Measurements from ENCODE around the gene AKAP12.

GRCh38 chr6:151248295-151248694 is 8.5 kb downstream of the AKAP12 start:
- TF ChIP-seq MAX (CRISPR knock-in tag; IDR thresholded peaks at IDR 0.05) (no peak), USF2 (CRISPR knock-in tag; IDR thresholded peaks at IDR 0.05) (no peak), NFYB (CRISPR knock-in tag; conservative IDR thresholded peaks at IDR 0.05; ENCODE audit: low read depth) (no peak), CTCF (IDR thresholded peaks at IDR 0.05) (no peak), ZNF263 (CRISPR knock-in tag; IDR thresholded peaks at IDR 0.05; ENCODE audit: low read depth) (no peak), TCF7 (CRISPR knock-in tag; IDR thresholded peaks at IDR 0.05; ENCODE audit: low read depth) (no peak), MLX (CRISPR knock-in tag; IDR thresholded peaks at IDR 0.05) (no peak), RELA (CRISPR knock-in tag; IDR thresholded peaks at IDR 0.05; ENCODE audit: borderline replicate concordance) (no peak), TEAD1 (CRISPR knock-in tag; IDR thresholded peaks at IDR 0.05) (no peak), ZNF423 (CRISPR knock-in tag; IDR thresholded peaks at IDR 0.05) (no peak), KAT7 (CRISPR knock-in tag; IDR thresholded peaks at IDR 0.05; ENCODE audit: borderline replicate concordance) (no peak), AFF4 (CRISPR knock-in tag; IDR thresholded peaks at IDR 0.05; ENCODE audit: borderline replicate concordance) (no peak), ATF1 (CRISPR knock-in tag; IDR thresholded peaks at IDR 0.05) (no peak), ZNF532 (CRISPR knock-in tag; IDR thresholded peaks at IDR 0.05; ENCODE audit: borderline replicate concordance) (no peak)

Measured in WTC11 (cell line).